Measurements from ENCODE around the gene TSPAN13.
A peak's percentile ranks its signal among the peaks of the same experiment; 100 is the strongest.

Gene TSPAN13

GRCh38 chr7:16791071-16791470 is 37.5 kb downstream of the TSPAN13 start:
- Histone ChIP-seq H2AK5ac (ENCODE audit: low read length) (no peak overlapping the region), H4K8ac (ENCODE audit: low read depth, low read length) (no peak overlapping the region), H3K18ac (ENCODE audit: low read length) (no peak overlapping the region), H2AFZ (ENCODE audit: insufficient read depth, low read length, poor library complexity) (no peak overlapping the region), H3K79me1 (ENCODE audit: low read length) (no peaks in the 10 kb centered on the region), H3K36me3 (ENCODE audit: control insufficient read depth in 1 of 2, insufficient read depth in 2 of 2, low read length in 2 of 2) (no peaks in the 10 kb centered on the region), H2BK120ac (ENCODE audit: insufficient read depth, low read length, poor library complexity) (no peak overlapping the region), H3K9ac (ENCODE audit: low read length) (no peak overlapping the region), H4K12ac (ENCODE audit: low read depth, low read length) (no peak overlapping the region), H3K79me2 (ENCODE audit: control insufficient read depth, insufficient read depth, low read length, poor library complexity) (no peaks in the 10 kb centered on the region), H3K14ac (ENCODE audit: low read length) (no peak overlapping the region), H2BK12ac (ENCODE audit: low read length) (no peak overlapping the region), H3K4ac (ENCODE audit: low read depth, low read length) (no peak overlapping the region), H3K27me3 (ENCODE audit: insufficient read depth, low read length) (no peaks in the 10 kb centered on the region), H4K91ac (ENCODE audit: low read depth, low read length) (no peak overlapping the region), H3K9me3 (ENCODE audit: insufficient read depth, low read depth, low read length) (no peaks in the 10 kb centered on the region), H3K27ac (ENCODE audit: low read depth, low read length) (no peak overlapping the region), H3K4me2 (ENCODE audit: low read length) (no peak overlapping the region), H3K23ac (ENCODE audit: low read length) (no peak overlapping the region), H2BK5ac (ENCODE audit: low read depth, low read length, poor library complexity) (no peak overlapping the region), H3K4me1 (ENCODE audit: control insufficient read depth in 1 of 2, insufficient read depth in 2 of 2, low read length in 2 of 2) (peaks cover 0 to 2% of the 10 kb centered on the region in 2 experiments), H3K4me3 (ENCODE audit: low read depth, low read length) (no peak overlapping the region)
- no CpG with 5 or more reads among the region's 1 CpG for WGBS (ENCODE audit: extremely low coverage, insufficient coverage, insufficient read length)
- DNase-seq = no peak

GRCh38 chr7:16791905-16792698 is 38.5 kb downstream of the TSPAN13 start:
- Histone ChIP-seq H3K9ac (ENCODE audit: low read length) (no peak overlapping the region), H3K18ac (ENCODE audit: low read length) (no peak overlapping the region), H3K79me1 (ENCODE audit: low read length) (no peaks in the 10 kb centered on the region), H3K27me3 (ENCODE audit: insufficient read depth, low read length) (no peaks in the 10 kb centered on the region), H3K36me3 (ENCODE audit: control insufficient read depth in 1 of 2, insufficient read depth in 2 of 2, low read length in 2 of 2) (no peaks in the 10 kb centered on the region), H3K4me2 (ENCODE audit: low read length) (no peak overlapping the region), H2AFZ (ENCODE audit: insufficient read depth, low read length, poor library complexity) (no peak overlapping the region), H3K79me2 (ENCODE audit: control insufficient read depth, insufficient read depth, low read length, poor library complexity) (no peaks in the 10 kb centered on the region), H3K4me1 (ENCODE audit: control insufficient read depth in 1 of 2, insufficient read depth in 2 of 2, low read length in 2 of 2) (peaks cover 0 to 2% of the 10 kb centered on the region in 2 experiments), H3K9me3 (ENCODE audit: insufficient read depth, low read depth, low read length) (no peaks in the 10 kb centered on the region), H3K23ac (ENCODE audit: low read length) (no peak overlapping the region), H2BK12ac (ENCODE audit: low read length) (no peak overlapping the region), H3K14ac (ENCODE audit: low read length) (no peak overlapping the region), H4K12ac (ENCODE audit: low read depth, low read length) (no peak overlapping the region), H2AK5ac (ENCODE audit: low read length) (no peak overlapping the region), H2BK5ac (ENCODE audit: low read depth, low read length, poor library complexity) (no peak overlapping the region), H2BK120ac (ENCODE audit: insufficient read depth, low read length, poor library complexity) (no peak overlapping the region), H3K27ac (ENCODE audit: low read depth, low read length) (no peak overlapping the region), H3K4me3 (ENCODE audit: low read depth, low read length) (no peak overlapping the region), H4K8ac (ENCODE audit: low read depth, low read length) (no peak overlapping the region), H4K91ac (ENCODE audit: low read depth, low read length) (no peak overlapping the region), H3K4ac (ENCODE audit: low read depth, low read length) (no peak overlapping the region)
- no CpG with 5 or more reads among the region's 5 CpGs for WGBS (ENCODE audit: extremely low coverage, insufficient coverage, insufficient read length)
- DNase-seq = peak; percentile 22 to 55

- no peaks in the 10 kb centered on the region for H3K27me3 ChIP-seq (ENCODE audit: insufficient read depth, low read length)
- no peak overlapping the region for H4K8ac ChIP-seq (ENCODE audit: low read depth, low read length)
- no peaks in the 10 kb centered on the region for H3K79me2 ChIP-seq (ENCODE audit: control insufficient read depth, insufficient read depth, low read length, poor library complexity)
- no peak overlapping the region for H4K12ac ChIP-seq (ENCODE audit: low read depth, low read length)
- H3K4me1 ChIP-seq (ENCODE audit: control insufficient read depth in 1 of 2, insufficient read depth in 2 of 2, low read length in 2 of 2) = peaks cover 0 to 2% of the 10 kb centered on the region in 2 experiments
- no peak overlapping the region for H3K9ac ChIP-seq (ENCODE audit: low read length)
- H3K4ac ChIP-seq (ENCODE audit: low read depth, low read length) = no peak overlapping the region
- no peaks in the 10 kb centered on the region for H3K36me3 ChIP-seq (ENCODE audit: control insufficient read depth in 1 of 2, insufficient read depth in 2 of 2, low read length in 2 of 2)
- no peak overlapping the region for H4K91ac ChIP-seq (ENCODE audit: low read depth, low read length)
- H2BK120ac ChIP-seq (ENCODE audit: insufficient read depth, low read length, poor library complexity) = no peak overlapping the region
- no peak overlapping the region for H3K18ac ChIP-seq (ENCODE audit: low read length)
- H3K4me3 ChIP-seq (ENCODE audit: low read depth, low read length) = no peak overlapping the region
- H3K23ac ChIP-seq (ENCODE audit: low read length) = no peak overlapping the region
- H2BK12ac ChIP-seq (ENCODE audit: low read length) = no peak overlapping the region
- H3K4me2 ChIP-seq (ENCODE audit: low read length) = no peak overlapping the region
- H3K79me1 ChIP-seq (ENCODE audit: low read length) = no peaks in the 10 kb centered on the region
- H3K14ac ChIP-seq (ENCODE audit: low read length) = no peak overlapping the region
- no peak overlapping the region for H3K27ac ChIP-seq (ENCODE audit: low read depth, low read length)
- DNase-seq = no peak
- H2AFZ ChIP-seq (ENCODE audit: insufficient read depth, low read length, poor library complexity) = no peak overlapping the region
- H2AK5ac ChIP-seq (ENCODE audit: low read length) = no peak overlapping the region
- H2BK5ac ChIP-seq (ENCODE audit: low read depth, low read length, poor library complexity) = no peak overlapping the region
- WGBS (ENCODE audit: extremely low coverage, insufficient coverage, insufficient read length) = no CpG with 5 or more reads among the region's 3 CpGs
- no peaks in the 10 kb centered on the region for H3K9me3 ChIP-seq (ENCODE audit: insufficient read depth, low read depth, low read length)
These were observed 41.4 kb downstream of the TSPAN13 start for GRCh38 chr7:16794986-16795385.

GRCh38 chr7:16795624-16796023 is 42.1 kb downstream of the TSPAN13 start:
- WGBS (ENCODE audit: extremely low coverage, insufficient coverage, insufficient read length) = no CpG with 5 or more reads among the region's 6 CpGs
- no peak overlapping the region for H4K91ac ChIP-seq (ENCODE audit: low read depth, low read length)
- no peaks in the 10 kb centered on the region for H3K79me1 ChIP-seq (ENCODE audit: low read length)
- no peak overlapping the region for H3K9ac ChIP-seq (ENCODE audit: low read length)
- no peak overlapping the region for H4K8ac ChIP-seq (ENCODE audit: low read depth, low read length)
- H3K27ac ChIP-seq (ENCODE audit: low read depth, low read length) = no peak overlapping the region
- no peak overlapping the region for H2BK5ac ChIP-seq (ENCODE audit: low read depth, low read length, poor library complexity)
- H3K9me3 ChIP-seq (ENCODE audit: insufficient read depth, low read depth, low read length) = peaks cover 2% of the 10 kb centered on the region
- DNase-seq = no peak
- peaks cover 0 to 2% of the 10 kb centered on the region in 2 experiments for H3K4me1 ChIP-seq (ENCODE audit: control insufficient read depth in 1 of 2, insufficient read depth in 2 of 2, low read length in 2 of 2)
- no peak overlapping the region for H4K12ac ChIP-seq (ENCODE audit: low read depth, low read length)
- no peak overlapping the region for H2BK120ac ChIP-seq (ENCODE audit: insufficient read depth, low read length, poor library complexity)
- H3K36me3 ChIP-seq (ENCODE audit: control insufficient read depth in 1 of 2, insufficient read depth in 2 of 2, low read length in 2 of 2) = no peaks in the 10 kb centered on the region
- no peak overlapping the region for H3K4me3 ChIP-seq (ENCODE audit: low read depth, low read length)
- no peak overlapping the region for H2BK12ac ChIP-seq (ENCODE audit: low read length)
- no peak overlapping the region for H2AK5ac ChIP-seq (ENCODE audit: low read length)
- H3K23ac ChIP-seq (ENCODE audit: low read length) = no peak overlapping the region
- no peak overlapping the region for H2AFZ ChIP-seq (ENCODE audit: insufficient read depth, low read length, poor library complexity)
- no peak overlapping the region for H3K4ac ChIP-seq (ENCODE audit: low read depth, low read length)
- no peaks in the 10 kb centered on the region for H3K79me2 ChIP-seq (ENCODE audit: control insufficient read depth, insufficient read depth, low read length, poor library complexity)
- no peak overlapping the region for H3K4me2 ChIP-seq (ENCODE audit: low read length)
- no peak overlapping the region for H3K18ac ChIP-seq (ENCODE audit: low read length)
- H3K27me3 ChIP-seq (ENCODE audit: insufficient read depth, low read length) = no peaks in the 10 kb centered on the region
- H3K14ac ChIP-seq (ENCODE audit: low read length) = no peak overlapping the region

Measured in trophoblast cell (in vitro differentiated cells and primary cell).